Neural cell (in vitro differentiated cells): ENCODE results near the gene COL27A1. TPM values are rescaled to one million over a fixed set of nuclear protein-coding genes. Genes with fewer than 3 reads are reported as not detected.

Source experiments
- H2AFZ ChIP-seq: fragments of 200-600, 300-800 bp; sonication (generic), shearing (Covaris generic); 2 replicates; pipeline ENCODE4 v1.6.0; 2014; ENCODE audit warnings: low read depth, mild to moderate bottlenecking, antibody characterized with exemption, low read length, moderate library complexity
- H3F3A ChIP-seq: fragments of 200-600 bp; shearing (Covaris generic); 2 replicates; pipeline ENCODE4 v1.6.1; 2016; ENCODE audit warnings: mild to moderate bottlenecking, moderate library complexity, mixed read lengths, antibody characterized with exemption, low read length; ENCODE audit not compliant: insufficient read depth, poor library complexity, severe bottlenecking
- H3K27ac ChIP-seq: fragments of 200-600, 300-800 bp; sonication (generic), shearing (Covaris generic); 2 replicates; pipeline ENCODE4 v1.5.1; 2014; ENCODE audit warnings: mild to moderate bottlenecking, low read length, moderate library complexity
- H3K27me3 ChIP-seq: fragments of 300-800, 200-600 bp; sonication (generic), shearing (Covaris generic); 2 replicates; pipeline ENCODE4 v1.6.0; 2014; ENCODE audit warnings: mild to moderate bottlenecking, low read depth, low read length, moderate library complexity; ENCODE audit not compliant: insufficient read depth
- H3K36me3 ChIP-seq: fragments of 300-800, 200-600 bp; sonication (generic), shearing (Covaris generic); 2 replicates; pipeline ENCODE4 v1.5.1; 2014; ENCODE audit warnings: mild to moderate bottlenecking, antibody characterized with exemption, low read length, moderate library complexity; ENCODE audit not compliant: insufficient read depth
- H3K4me2 ChIP-seq: fragments of 300-800, 200-600 bp; sonication (generic), shearing (Covaris generic); 2 replicates; pipeline ENCODE4 v1.6.0; 2014; ENCODE audit warnings: mild to moderate bottlenecking, low read length
- H3K4me3 ChIP-seq: fragments of 300-800, 200-600 bp; sonication (generic), shearing (Covaris generic); 2 replicates; pipeline ENCODE4 v1.5.1; 2014; ENCODE audit warnings: mild to moderate bottlenecking, low read length, moderate library complexity
- H3K79me2 ChIP-seq: fragments of 200-600 bp; shearing (Covaris generic); replicated peaks from 2 replicates; pipeline ENCODE4 v1.6.0; 2014; ENCODE audit warnings: mild to moderate bottlenecking, low read length, moderate library complexity; ENCODE audit not compliant: insufficient read depth
- H3K9ac ChIP-seq: fragments of 300-800, 200-600 bp; sonication (generic), shearing (Covaris generic); 2 replicates; pipeline ENCODE4 v1.6.1; 2016; ENCODE audit warnings: mild to moderate bottlenecking, low read length, mixed read lengths
- H3K9me2 ChIP-seq: fragments of 200-600 bp; shearing (Covaris generic); 2 replicates; pipeline ENCODE4 v1.6.1; 2016; ENCODE audit warnings: mild to moderate bottlenecking, low read length, mixed read lengths; ENCODE audit not compliant: insufficient read depth
- H3K9me3 ChIP-seq: fragments of 200-600, 300-800 bp; sonication (generic), shearing (Covaris generic); 2 replicates; pipeline ENCODE4 v1.6.1; 2016; ENCODE audit warnings: mild to moderate bottlenecking, mixed run types, low read length, moderate library complexity, mixed read lengths
- H4K20me1 ChIP-seq: fragments of 200-600 bp; shearing (Covaris generic); 2 replicates; pipeline ENCODE4 v1.6.1; 2016; ENCODE audit warnings: mild to moderate bottlenecking, mixed run types; ENCODE audit not compliant: insufficient read depth
- CTCF ChIP-seq: fragments of 450-650 bp; IDR thresholded peaks from 2 replicates; pipeline ENCODE4 v1.5.1; 2014; ENCODE audit warnings: antibody characterized with exemption, mild to moderate bottlenecking, moderate library complexity; ENCODE audit not compliant: poor library complexity, severe bottlenecking
- EP300 ChIP-seq: fragments of 450-650 bp; conservative IDR thresholded peaks from 2 replicates; pipeline ENCODE4 v1.6.1; 2014; ENCODE audit warnings: antibody characterized with exemption, mild to moderate bottlenecking, moderate library complexity; ENCODE audit not compliant: poor library complexity, severe bottlenecking
- EZH2 ChIP-seq: fragments of 200-600, 300-800 bp; shearing (Covaris generic), sonication (generic); IDR thresholded peaks from 2 replicates; pipeline ENCODE4 v1.6.1; 2014; ENCODE audit warnings: antibody characterized with exemption, low read length, borderline replicate concordance, mild to moderate bottlenecking; ENCODE audit not compliant: insufficient read depth, poor library complexity, severe bottlenecking
- MXI1 ChIP-seq: fragments of 450-650 bp; conservative IDR thresholded peaks from 2 replicates; pipeline ENCODE4 v1.6.1; 2014; ENCODE audit warnings: antibody characterized with exemption, mild to moderate bottlenecking; ENCODE audit not compliant: poor library complexity, severe bottlenecking
- POLR2AphosphoS5 ChIP-seq: IDR thresholded peaks from 2 replicates; pipeline ENCODE4 v1.6.1; 2012
- RAD21 ChIP-seq: fragments of 450-650 bp; conservative IDR thresholded peaks from 2 replicates; pipeline ENCODE4 v1.6.1; 2014; ENCODE audit warnings: antibody characterized with exemption, mild to moderate bottlenecking, moderate library complexity
- REST ChIP-seq: IDR thresholded peaks from 2 replicates; pipeline ENCODE4 v1.6.1; 2012; ENCODE audit warnings: borderline replicate concordance
- SMC3 ChIP-seq: fragments of 450-650 bp; conservative IDR thresholded peaks from 2 replicates; pipeline ENCODE4 v1.6.1; 2014; ENCODE audit warnings: antibody characterized with exemption, mild to moderate bottlenecking, moderate library complexity; ENCODE audit not compliant: poor library complexity
- TAF1 ChIP-seq: IDR thresholded peaks from 2 replicates; pipeline ENCODE4 v1.6.1; 2012; ENCODE audit warnings: low read depth
- polyA plus RNA-seq: library from polyadenylated mRNA; depleted of rRNA; stranded (reverse); fragments of >200 nt; gene quantifications from 2 replicates; pipeline ENCODE4 v1.2.3, GENCODE V29; 2014

COL27A1 gene
- polyA plus RNA-seq, 1 donor from 2014 or later: 0.25 TPM

- no peak overlapping the region for H2AFZ ChIP-seq
- TF ChIP-seq MXI1 (no peak), RAD21 (no peak)
- no peak overlapping the region for H3K4me2 ChIP-seq
- H3K27ac ChIP-seq: no peak overlapping the region
- H3K79me2 ChIP-seq: no peaks in the 10 kb centered on the region
- H3K4me3 ChIP-seq: no peak overlapping the region
- H3K9ac ChIP-seq: no peak overlapping the region
- H3K9me3 ChIP-seq: no peaks in the 10 kb centered on the region
- H3F3A ChIP-seq: no peaks in the 10 kb centered on the region
- no peaks in the 10 kb centered on the region for H3K9me2 ChIP-seq
- H4K20me1 ChIP-seq: no peaks in the 10 kb centered on the region
- H3K27me3 ChIP-seq: no peaks in the 10 kb centered on the region
- no peaks in the 10 kb centered on the region for H3K36me3 ChIP-seq
Observed at GRCh38 chr9:114202396-114202795, 47.1 kb downstream of the COL27A1 start.

GRCh38 chr9:114202849-114203248, 47.5 kb downstream of the COL27A1 start:
- TF ChIP-seq RAD21 (no peak), MXI1 (no peak), POLR2AphosphoS5 (no peak), CTCF (no peak), TAF1 (no peak), EZH2 (no peak), SMC3 (no peak), EP300 (no peak), REST (no peak)
- Histone ChIP-seq H3K27me3 (no peaks in the 10 kb centered on the region), H3K9ac (no peak overlapping the region), H3K27ac (no peak overlapping the region), H3K9me2 (no peaks in the 10 kb centered on the region), H3K4me2 (no peak overlapping the region), H3F3A (no peaks in the 10 kb centered on the region), H4K20me1 (no peaks in the 10 kb centered on the region), H3K79me2 (no peaks in the 10 kb centered on the region), H3K4me3 (no peak overlapping the region), H2AFZ (no peak overlapping the region), H3K36me3 (no peaks in the 10 kb centered on the region), H3K9me3 (no peaks in the 10 kb centered on the region)
